NCI-H1092 treated with DMSO at 0.1 percent for 48 hours (cell line): ENCODE results near the gene IGSF21.
"Not testable (repeated sequence)": the region's sequence is repeated elsewhere in the genome, so short reads cannot be mapped to it uniquely, and the experiment has no call there.

Experiments
- DNase-seq: peaks from one replicate; lab custom pipeline; 2025; lab: John Stamatoyannopoulos, UW

IGSF21 gene

DNA sequence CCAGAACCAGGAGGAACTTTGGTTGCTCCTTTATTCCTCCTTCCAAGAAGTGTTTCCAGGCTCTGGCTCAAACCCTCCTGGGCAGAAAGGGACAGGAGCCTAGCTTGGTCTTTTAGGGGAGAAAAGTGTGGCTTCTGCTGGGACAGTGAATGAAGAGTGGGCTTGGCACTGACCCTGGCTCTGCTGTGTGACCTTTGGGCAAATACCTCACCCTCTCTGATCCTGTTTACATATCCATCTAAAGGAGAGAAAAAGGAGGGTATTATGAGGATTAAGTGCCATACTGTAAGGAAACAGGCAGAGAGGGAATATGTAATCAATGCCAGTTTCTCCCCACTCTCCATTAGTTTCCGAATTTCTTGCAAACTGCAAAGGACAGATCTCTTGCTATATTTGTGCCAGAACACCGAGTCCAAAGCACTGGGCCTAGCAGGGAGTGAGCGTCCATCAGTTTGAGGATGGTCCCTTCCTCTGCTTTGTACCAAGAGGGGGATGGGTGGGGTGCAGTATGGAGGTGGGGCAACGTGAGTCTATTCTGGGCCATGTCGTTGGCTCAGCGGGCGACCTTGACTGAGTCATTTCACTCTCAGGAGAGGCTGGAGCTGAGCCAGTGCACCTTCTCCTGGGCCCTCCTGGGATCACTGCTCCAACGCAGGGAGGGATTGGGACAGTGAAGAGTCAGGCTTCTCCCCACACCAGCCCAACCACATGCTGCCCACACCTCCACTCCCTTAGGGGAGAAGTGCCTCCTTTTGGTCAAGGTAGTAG is 38.4 kb downstream of the IGSF21 start:
- DNase-seq = no peak

DNA sequence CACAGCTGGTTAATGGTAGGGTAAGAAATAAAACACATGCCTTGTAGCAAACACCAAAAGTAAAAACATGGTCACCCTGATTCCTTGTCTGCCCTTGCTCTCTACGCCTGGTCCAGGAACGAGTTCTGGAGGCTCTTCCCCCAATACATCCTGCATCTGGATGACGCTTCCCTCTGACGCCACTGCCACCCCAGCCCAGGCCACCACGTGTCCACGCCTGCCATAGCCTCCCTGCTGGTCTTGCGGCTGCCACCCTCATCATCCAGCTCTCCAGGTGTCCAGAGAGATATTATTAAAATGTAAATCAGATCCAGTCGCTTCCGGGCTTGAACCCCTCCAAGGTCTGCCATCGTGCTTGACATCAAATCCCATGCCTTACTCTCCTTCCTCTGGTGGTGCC is 39.3 kb downstream of the IGSF21 start:
- DNase-seq = no peak

DNA sequence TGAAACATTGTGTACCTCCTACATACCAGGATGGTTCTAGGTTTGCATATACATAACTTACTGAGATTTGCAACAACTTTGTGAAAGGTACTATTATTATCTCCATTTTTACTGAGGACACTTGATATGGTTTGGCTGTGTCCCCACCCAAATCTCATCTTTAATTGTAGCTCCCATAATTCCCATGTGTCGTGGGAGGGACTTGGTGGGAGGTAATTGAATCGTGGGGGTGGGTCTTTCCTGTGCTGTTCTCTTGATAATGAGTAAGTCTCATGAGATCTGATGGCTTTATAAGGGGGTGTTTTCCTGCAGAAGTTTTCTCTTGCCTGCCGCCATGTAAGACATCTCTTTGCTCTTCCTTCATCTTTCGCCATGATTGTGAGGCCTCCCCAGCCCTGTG is 40.1 kb downstream of the IGSF21 start:
- no peak for DNase-seq

DNA sequence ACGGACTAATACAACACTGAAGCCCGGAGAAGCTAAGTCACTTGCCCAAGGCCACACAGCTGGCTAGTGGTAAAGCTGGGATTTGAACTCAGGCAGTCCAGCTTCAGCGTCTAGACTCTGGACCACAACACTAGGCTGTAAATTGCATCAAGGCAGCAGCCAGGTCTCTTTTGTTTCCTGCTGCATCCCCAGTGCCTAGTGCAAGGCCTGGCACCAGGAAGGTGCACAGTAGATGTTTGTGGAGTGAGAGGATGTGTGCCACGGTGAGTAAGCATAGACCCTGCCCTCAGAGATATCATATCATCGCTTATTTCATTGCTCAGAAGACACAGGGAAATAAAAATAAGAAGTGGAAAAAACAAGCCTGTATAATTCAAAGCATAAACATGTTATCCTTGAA is 40.9 kb downstream of the IGSF21 start:
- DNase-seq = no peak

DNA sequence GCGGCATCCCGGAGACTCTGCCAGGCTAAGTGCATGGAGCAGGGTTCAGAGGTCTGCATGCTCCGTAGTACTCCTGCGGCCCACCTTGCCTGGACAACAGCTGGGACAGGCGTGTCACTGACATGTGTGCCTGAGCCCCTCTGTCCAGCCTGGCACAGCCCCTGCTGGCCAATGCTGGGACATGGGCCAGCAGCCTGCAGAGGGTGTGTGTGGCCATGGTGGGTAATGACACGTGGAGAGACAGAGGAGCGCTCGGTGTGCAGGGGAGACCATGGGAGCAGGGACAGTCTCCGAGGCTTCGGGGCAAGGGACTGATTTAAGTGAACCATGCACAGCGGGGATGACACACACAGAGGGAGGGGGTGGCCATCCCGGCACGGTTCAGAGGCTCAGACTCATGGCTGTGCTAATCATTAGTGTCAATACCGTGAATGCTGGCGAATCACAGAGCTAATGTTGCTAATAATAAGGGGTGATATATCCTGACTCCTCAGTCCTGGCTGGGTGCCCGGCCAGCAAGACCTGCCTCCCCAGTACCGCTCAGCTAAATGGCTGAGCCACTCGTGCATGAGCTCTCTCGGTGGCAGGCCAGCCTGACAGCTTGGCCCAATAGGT is 41.5 kb downstream of the IGSF21 start:
- peak; percentile 79 for DNase-seq

DNA sequence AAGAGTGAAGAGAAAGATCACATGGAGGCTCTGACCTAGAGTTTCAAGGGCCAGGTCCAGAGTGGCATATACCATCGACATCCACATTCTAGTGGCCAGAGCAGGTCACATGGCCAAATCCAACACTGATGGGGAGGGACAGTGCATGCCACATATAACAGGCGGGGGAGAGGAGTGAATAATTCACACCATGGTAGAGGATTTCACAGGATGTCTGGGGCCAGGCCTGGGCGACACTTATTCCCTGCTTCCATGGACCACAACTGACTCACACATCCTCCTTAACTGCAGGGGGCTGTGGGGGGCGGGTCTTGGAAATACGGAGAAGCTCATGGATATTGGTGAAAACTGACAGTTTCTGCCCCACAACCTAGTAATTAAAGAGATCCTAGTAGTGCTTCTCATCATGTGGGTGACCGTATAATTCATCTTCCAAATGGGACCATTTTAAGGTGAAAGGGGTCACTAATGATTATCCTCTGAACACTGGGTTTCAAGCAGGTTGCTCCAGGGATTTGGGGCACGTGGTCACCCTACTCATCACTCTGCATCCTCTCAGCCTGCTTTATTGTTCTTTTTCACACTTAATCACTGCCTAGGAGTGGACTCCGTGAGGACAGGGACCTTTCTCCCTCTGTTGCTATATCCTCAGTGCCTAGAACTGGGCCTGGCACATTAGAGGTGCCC is 44.0 kb downstream of the IGSF21 start:
- no peak for DNase-seq

DNA sequence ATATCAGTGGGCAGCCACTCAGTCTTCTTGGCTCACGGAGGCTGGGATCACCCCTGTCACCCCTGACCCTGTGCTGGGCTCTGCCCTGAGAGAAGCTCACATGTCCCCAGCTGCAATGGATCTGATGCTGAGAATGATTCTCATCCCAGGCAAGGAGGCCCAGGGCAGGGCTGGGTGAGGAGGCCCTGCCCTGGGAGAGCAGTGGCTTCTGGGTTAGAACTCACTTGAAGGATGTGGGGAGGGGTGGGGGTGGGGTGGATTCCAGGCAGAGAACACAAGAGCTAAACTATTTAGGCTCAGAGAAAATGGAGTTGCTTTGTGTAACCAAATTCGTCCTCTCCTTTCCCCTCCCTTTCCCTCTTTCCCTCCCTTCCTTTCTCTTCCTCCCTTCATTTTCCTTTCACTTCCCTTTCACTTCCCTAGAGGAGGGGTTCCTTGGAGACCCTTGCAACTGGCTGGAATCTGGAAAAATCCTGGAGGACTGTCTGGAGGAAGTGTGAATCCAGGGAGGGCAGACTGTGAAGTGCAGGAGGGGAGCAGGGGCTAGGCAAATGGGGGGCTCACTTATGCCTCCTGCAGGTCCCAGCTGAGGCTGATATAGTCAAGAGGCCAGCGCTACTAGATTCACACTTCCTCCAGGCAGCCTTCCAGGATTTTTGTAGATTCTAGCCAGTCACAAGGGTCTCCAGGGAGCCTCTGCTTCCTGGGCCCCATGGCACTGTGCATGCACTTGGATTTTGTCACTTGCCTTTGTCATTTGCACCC is 47.0 kb downstream of the IGSF21 start:
- DNase-seq = no peak

DNA sequence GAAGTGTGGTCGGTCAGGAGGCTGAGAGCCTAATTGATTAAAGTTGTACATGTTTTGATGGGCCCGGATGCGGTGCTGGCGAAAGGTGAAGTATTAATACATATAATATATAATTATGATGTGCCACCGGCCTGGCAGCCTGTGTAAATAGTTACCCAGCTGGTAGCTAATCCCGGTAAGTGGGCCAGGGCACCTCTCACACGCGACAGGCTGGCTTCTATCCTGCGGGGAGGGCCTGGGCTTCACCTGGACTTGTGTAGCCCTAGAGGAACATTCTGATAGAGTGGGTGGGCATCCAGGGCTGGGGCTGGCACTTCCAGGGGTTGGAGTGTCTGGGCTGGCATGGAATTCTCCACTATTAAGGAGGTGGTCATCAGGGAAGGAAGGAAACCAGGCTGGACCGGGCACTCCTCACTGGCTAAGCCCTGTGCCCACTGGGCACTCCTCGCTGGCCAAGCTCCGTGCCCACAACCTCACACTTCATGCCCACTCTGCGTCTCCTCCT is 48.3 kb downstream of the IGSF21 start:
- peak; percentile 80 for DNase-seq

DNA sequence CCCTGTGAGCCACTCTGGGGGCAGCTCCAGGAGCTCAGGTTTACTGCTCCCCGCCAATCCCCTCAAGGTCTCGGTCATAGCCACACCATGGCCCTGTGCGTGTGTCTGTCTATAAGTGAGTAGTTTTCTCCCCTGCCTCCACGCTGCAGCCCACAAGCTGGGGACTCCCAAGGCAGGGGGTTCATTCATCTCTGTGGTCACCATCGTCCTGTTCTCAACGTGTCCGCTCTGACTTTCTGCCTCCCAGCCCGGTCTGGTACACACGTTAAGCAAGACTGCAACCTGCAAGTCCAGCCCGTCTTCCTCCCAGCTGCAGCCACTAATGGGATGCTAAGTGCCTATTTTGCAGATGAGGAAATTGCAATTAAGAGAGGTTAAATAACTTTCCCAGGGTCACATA is 49.8 kb downstream of the IGSF21 start:
- DNase-seq = no peak

DNA sequence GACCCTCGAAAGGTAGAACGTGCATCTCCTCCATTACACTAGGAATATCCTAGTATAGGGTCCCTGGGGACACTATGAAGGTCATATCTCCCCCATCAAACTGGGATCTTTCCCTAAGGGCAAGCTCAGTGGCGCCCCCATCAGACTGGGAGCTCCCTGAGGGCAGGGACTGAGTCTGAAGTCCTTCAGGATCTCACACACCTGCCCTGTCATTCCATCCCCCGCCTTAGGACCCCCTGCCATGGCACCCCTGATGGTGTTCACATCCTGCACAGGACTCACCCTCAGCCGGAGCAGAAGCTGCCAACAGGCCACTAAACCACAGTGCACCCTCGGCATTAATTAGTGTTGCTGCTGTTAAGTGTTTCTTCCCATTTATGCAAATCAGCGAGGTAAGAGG is 50.4 kb downstream of the IGSF21 start:
- no peak for DNase-seq

DNA sequence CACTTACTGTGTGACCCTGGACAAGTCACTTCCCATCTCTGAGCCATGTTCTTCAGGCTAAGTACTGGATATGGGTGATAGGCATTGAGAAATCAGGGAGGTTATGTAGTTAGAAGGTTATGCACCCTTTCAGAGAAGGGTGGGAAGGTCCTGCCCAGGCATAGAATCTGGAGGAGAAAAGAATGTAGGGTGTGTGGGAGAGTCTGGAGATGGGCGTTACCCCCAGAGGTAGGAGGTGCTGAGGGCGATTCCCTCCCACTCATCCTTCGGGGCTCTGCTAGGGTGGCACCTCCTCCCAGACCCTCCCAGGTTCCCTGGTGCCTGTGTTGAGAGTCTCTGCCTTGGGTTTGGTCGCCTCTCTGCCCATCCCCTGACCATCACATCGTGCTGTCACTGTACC is 51.1 kb downstream of the IGSF21 start:
- no peak for DNase-seq

DNA sequence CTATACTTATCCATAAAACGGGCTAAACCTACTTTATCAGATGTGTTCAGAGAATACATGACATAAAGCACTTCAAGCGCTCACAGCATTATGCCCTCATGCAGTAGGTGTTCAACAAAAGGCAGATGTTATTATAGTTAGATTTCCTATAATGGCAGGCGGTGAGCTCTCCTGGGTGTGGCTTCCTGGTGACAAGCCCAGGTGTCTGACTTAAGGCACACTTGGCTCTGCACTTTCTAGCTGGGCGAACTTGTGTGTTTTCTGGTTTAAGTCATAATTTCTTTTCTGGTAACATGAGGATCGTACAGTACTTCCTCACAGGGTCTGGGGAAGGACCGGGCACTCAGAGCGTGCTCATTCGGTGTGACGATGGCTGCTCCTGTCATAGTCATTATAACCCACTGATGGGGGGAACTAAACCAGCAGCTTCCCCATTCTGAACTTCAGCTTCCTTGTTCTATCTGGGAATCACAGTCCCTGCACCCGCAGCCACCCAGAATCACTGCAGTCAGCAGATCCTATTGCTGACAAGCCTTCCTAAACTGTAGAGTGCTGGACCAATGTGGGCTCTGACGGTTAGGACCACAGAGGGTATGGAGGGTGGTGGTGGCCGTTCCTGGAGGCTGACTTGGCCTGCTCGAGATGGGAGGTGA is 52.8 kb downstream of the IGSF21 start:
- no peak for DNase-seq

DNA sequence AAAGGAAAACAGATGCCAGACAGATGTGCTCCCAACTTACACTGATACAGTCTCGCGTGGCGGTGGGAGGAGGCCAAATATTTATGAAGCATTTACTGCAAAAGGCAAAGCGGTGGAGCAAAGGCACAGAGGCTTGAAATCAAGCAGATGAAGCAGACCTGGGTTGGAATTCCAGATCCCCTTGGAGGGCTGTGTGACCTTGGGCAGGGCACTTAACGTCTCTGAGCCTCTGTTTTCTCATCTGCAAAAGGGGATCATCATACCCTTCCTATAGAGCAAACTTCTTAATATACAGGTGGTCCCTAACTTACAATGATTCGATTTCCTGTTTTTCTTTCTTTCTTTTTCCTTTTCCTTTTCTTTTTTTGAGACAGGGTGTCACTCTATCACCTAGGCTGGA is 54.1 kb downstream of the IGSF21 start:
- DNase-seq = no peak

DNA sequence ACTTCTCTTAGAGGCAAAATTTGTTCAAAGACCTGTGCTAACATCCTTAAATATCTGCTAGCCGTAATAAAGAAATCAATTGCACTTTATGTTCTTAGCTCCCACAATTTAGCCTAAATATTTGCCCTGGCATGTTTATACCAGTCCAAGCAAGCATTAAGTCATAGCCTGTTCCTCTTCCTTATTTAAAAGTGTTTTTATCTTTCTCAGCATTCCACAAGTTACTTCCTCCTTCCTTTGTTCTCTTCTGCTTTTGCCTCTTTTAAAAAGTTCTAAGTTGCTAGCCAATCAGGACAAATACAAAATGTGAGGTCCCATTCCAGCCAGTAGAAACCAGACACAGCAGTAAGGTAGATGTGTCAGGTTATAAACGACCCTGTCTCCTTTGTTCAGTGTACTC is 58.0 kb downstream of the IGSF21 start:
- DNase-seq = not testable (repeated sequence)

DNA sequence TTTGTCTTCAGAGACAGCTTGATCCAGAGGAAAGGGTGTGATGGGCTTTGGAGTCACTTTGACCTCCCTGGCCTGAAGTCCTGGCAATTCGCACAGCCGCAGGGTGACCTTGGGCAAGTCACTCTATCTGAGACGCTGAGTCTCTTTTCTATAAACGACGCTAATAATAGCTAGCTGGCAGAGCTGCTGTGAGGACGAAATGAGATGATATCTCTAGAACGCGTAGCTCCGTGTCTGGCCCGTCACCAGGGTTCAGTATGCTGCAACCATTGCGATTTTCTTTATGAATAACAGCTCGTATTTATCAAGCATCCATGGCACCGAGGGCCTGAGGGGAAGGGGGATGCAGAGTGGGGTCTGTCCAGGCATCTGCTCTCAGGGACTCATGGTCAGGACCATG is 58.7 kb downstream of the IGSF21 start:
- DNase-seq = no peak

DNA sequence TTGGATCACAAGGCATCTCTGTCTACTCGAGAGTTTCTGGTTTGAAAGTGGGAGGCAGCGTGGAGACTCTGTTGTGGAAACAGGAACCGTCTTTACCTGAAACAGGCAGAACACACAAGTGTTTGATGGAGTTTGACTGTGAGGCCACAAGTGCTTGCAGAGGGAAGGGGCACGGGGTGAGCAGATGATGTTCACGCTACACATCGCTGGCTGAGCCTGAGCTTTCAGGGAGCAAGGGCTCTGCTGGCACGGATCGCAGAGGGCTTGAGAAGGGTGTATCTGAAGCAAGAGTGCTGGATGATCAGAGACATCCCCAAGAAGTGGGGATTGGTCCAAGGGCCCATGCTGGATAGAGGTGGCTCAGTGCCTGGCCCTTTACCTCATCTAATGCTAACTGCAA is 59.3 kb downstream of the IGSF21 start:
- DNase-seq = no peak

DNA sequence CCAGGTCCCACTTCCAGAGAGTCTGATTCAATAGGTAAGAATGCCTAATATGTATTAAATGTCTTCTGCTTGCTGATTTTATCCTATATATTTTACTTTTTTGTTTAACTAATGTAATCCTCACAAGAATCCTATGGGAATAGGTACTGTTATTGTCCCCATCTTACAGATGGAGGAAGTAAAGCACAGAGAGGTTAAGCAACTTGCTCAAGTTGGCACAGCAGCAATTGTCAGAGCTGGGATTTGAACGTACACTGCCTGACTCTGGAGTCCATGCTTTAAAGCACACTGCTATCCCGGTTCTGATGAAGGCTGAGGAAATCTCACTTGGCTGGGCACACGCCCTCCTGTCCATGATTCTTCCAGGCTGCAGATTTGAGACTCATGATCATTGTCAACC is 62.8 kb downstream of the IGSF21 start:
- no peak for DNase-seq

DNA sequence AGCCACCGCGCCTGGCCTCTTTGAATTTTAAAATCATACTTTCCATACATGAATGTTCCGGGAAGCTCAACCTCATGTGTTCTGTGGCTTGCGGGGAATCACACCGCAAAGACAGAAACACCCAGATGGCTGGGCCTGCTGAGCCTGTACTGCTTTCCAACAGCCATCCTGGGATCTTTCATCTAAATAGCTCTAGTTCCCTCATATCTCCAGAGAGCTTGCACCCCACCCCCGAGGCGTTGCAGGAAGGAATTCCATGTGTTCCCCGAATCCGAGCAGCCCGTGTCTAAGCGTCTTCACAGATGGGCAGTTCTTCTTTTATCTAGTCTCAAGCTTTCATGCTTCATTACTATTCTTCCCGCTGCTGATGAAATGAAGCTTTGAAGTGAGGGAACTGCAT is 66.4 kb downstream of the IGSF21 start:
- no peak for DNase-seq

DNA sequence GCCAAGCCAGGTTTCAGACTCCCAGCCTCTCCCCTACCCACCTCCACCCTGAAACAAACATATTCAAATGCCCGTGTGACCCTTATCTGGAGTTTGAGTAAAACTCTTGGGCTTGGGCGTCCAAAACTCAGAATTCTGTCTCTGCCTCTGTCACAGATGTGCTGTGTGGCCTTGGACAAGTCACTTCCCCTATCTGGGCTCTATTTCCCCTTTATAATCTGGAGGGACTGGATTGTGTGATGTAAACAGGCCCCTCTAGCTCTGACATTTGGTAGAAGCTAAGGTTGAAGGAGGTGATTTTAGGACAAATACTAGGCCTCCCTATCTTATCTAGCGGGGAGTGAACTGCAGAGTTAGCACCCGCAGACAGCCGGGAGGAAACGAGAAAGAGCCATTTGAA is 67.5 kb downstream of the IGSF21 start:
- no peak for DNase-seq

DNA sequence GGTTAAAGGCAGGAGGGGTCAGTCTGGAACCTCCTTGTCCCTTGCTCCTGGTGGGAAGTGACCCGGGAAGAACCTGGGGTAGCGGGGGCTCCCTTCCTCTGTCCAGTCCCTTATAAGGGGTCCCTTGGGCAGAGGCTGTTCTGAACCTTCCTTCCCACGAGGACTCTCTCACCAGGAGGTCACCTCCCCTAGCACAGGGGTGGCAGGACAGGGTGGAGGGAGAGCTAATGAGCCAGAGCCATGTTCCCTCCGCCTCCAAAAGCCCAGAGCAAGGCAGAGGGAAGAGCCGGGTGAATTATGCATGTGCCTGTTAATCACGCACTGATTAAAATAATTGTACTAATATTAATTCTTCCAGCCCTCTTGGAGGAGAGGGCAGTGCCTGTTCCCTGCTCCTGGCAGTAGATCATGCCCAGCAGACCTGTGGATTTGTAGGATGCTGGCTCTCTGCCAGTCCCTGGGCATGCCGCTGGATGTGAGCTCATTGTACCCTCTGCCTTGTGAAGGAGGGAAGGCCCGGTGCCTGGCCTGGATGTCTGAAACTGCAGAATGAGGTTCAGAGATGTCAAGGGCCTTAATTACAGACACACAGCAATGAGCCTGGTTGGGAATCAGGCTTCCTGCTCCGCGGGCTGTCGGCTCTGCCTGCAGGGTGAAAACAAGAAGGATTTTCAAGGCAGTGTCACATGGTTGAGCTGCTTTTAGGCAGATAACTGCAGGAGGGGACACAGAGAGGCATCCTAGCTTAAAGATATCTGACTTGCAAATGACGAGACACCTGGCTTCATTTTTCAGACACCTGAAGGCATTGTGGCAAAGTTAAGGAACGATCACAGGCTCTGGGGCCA is 68.2 kb downstream of the IGSF21 start:
- DNase-seq = no peak

DNA sequence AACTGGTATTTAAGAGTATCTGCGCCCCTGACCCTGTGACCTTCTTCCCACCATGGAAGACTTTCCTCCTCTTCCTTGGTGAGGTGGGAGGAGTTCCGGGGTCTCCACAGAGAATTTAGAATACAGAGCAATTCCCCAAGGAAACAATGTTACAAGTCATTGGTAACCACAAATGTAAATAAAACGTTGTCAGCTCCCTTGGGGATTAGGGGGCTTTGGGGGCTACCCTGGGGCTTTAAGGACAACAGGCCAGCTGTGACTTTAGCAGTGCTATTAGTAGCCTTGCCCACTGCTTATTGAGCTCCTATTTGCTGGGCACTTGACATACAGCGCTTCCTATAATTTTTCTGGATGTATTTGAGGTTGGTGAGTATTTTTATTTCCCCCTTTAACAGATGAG is 69.0 kb downstream of the IGSF21 start:
- DNase-seq = no peak
